ENCODE measurements around the gene PDE11A. TPM values are rescaled to one million over a fixed set of nuclear protein-coding genes. Genes with fewer than 3 reads are reported as not detected.

PDE11A gene
- polyA plus RNA-seq, 1 experiment, result 0.53 TPM

DNA sequence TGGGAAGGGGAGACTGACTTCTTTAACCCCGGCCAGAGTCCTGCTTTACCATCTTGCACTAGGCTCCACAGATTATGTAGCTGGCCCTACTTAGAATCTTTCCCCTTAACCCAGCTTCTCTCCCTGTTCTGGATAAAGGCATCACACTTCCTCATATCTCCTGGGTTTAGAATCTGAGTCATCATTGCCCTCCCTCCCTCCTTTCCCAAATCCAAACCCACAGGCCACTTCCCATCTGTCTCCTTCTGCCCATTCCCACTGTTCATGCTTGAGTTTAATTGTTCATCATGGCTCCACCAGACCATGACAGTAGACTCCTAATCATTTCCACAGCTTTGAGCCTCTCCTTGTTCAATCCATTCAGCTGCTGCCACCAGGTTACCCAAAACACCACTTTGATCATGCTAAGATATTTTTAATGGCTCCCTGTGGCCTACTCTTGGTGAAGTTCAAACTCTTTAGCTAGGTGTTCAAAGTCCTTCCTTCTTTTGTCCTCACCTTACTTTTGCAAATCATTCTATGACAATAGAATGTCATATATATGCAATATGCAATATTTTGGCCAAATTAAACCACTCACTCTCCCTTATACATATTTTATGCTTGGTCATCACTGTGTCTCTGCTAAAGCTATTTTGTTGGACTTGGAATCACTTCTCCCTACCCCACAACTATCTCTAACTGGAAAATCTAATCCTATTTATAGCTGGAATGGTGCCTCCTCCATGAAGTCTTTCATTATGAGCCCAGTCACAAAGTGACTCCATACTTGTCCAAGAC lies 5.5 kb downstream of the PDE11A start:
- TF ChIP-seq, protein P1, sequence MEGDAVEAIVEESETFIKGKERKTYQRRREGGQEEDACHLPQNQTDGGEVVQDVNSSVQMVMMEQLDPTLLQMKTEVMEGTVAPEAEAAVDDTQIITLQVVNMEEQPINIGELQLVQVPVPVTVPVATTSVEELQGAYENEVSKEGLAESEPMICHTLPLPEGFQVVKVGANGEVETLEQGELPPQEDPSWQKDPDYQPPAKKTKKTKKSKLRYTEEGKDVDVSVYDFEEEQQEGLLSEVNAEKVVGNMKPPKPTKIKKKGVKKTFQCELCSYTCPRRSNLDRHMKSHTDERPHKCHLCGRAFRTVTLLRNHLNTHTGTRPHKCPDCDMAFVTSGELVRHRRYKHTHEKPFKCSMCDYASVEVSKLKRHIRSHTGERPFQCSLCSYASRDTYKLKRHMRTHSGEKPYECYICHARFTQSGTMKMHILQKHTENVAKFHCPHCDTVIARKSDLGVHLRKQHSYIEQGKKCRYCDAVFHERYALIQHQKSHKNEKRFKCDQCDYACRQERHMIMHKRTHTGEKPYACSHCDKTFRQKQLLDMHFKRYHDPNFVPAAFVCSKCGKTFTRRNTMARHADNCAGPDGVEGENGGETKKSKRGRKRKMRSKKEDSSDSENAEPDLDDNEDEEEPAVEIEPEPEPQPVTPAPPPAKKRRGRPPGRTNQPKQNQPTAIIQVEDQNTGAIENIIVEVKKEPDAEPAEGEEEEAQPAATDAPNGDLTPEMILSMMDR (IDR thresholded peaks at IDR 0.05; ENCODE audit: insufficient read depth, low read depth, low read length), result no peak
- Histone ChIP-seq H3K4me3 (ENCODE audit: low read depth, low read length) (no peak overlapping the region), H3K36me3 (ENCODE audit: control insufficient read depth, insufficient read depth, low read length) (no peaks in the 10 kb centered on the region), H3K27me3 (ENCODE audit: control insufficient read depth, insufficient read depth, low read length) (no peaks in the 10 kb centered on the region)
- DNase-seq (ENCODE audit: low read depth), result no peak
- ChIA-PET POLR2A (no interaction called here), CTCF (interaction anchor here (1.0 to 1.8 kb wide), 4 partner anchors 8 to 83 kb away, joined by 3 to 9 read pairs (median 4); no protein-coding TSS in a partner anchor)

DNA sequence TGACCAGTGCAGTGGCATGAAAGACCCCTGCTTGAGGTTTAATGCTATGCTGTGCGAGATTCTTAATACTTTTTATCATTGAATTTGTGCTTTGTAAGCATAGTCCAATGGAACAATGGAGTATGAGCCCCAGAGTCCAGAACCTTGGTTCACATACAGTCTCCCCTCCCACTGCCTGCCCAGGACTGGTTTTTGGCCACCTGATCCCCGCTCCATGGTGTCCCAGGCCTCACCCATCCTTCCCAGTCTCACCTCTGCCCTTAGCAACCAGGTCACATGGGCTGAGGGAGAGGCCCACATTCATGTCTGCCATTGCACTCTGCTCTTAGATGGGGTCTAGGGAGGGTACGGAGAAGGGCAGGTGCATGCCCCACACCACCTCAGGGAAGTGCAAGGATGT lies 6.3 kb downstream of the PDE11A start:
- CTCF ChIA-PET, result interaction anchor here (1.0 to 1.8 kb wide), 3 partner anchors 8 to 83 kb away, joined by 3 to 9 read pairs (median 3); no protein-coding TSS in a partner anchor

DNA sequence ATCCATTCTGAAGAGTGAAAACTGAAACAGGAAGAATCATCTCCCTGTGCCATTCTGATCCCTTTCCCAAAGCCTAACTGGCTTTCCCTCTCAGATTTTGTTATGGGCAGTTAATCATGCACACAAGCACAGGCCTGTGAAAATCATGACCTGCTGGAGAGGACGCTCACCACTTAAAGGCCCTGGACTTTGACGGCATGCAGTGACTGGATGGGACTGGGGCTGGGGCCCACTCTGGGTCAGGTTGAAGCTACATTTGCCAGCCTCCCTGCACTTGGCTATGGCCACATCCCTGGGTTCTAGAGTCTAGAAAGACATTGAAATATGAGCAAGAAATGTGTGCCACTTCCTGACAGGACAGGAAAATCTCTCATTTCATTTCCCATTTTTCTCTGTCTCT lies 12.9 kb downstream of the PDE11A start:
- Histone ChIP-seq H3K36me3 (ENCODE audit: control insufficient read depth, insufficient read depth, low read length) (no peaks in the 10 kb centered on the region), H3K27me3 (ENCODE audit: control insufficient read depth, insufficient read depth, low read length) (no peaks in the 10 kb centered on the region), H3K4me3 (ENCODE audit: low read depth, low read length) (no peak overlapping the region)
- ChIA-PET CTCF (interaction anchor here (0.8 kb wide), 1 partner anchor 14 kb away, joined by 3 read pairs; no protein-coding TSS in a partner anchor), POLR2A (no interaction called here)
- no peak for DNase-seq (ENCODE audit: low read depth)
- TF ChIP-seq, protein P1 (IDR thresholded peaks at IDR 0.05; ENCODE audit: insufficient read depth, low read depth, low read length), result no peak

More for the DNA sequence above, 6.3 kb downstream of the PDE11A start:
- POLR2A ChIA-PET, result no interaction called here
- no peak overlapping the region for H3K4me3 ChIP-seq (ENCODE audit: low read depth, low read length)
- no peaks in the 10 kb centered on the region for H3K27me3 ChIP-seq (ENCODE audit: control insufficient read depth, insufficient read depth, low read length)
- TF ChIP-seq, protein P1 (IDR thresholded peaks at IDR 0.05; ENCODE audit: insufficient read depth, low read depth, low read length), result no peak
- no peak for DNase-seq (ENCODE audit: low read depth)
- H3K36me3 ChIP-seq (ENCODE audit: control insufficient read depth, insufficient read depth, low read length), result no peaks in the 10 kb centered on the region

DNA sequence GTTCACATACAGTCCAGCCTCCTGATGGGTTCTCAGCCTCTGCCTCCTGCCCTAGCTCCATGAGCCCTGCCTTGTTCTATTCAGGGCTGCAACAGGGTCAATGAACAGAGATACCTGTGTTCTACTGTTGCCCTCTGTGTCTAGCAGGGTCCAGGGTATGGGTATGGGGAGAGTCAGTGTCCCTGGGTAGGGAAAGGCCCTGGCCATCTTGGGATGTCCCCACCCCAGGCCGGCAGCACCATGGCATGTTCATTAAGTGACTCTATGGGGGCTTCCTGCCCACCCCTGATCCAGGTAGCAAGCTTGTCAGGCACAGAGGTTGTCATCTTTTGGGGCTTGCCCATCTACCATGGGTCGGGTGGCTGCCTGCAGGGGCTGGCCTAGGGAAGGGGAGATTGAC lies 13.5 kb downstream of the PDE11A start:
- TF ChIP-seq, protein P1 (IDR thresholded peaks at IDR 0.05; ENCODE audit: insufficient read depth, low read depth, low read length), result no peak
- Histone ChIP-seq H3K27me3 (ENCODE audit: control insufficient read depth, insufficient read depth, low read length) (no peaks in the 10 kb centered on the region), H3K36me3 (ENCODE audit: control insufficient read depth, insufficient read depth, low read length) (no peaks in the 10 kb centered on the region), H3K4me3 (ENCODE audit: low read depth, low read length) (no peak overlapping the region)
- DNase-seq (ENCODE audit: low read depth), result no peak
- ChIA-PET POLR2A (interaction anchor here (0.6 kb wide), 1 partner anchor 15 kb away, joined by 3 read pairs; no protein-coding TSS in a partner anchor), CTCF (interaction anchor here (0.6 to 0.8 kb wide), 2 partner anchors 8 to 14 kb away, joined by 3 read pairs; no protein-coding TSS in a partner anchor)

DNA sequence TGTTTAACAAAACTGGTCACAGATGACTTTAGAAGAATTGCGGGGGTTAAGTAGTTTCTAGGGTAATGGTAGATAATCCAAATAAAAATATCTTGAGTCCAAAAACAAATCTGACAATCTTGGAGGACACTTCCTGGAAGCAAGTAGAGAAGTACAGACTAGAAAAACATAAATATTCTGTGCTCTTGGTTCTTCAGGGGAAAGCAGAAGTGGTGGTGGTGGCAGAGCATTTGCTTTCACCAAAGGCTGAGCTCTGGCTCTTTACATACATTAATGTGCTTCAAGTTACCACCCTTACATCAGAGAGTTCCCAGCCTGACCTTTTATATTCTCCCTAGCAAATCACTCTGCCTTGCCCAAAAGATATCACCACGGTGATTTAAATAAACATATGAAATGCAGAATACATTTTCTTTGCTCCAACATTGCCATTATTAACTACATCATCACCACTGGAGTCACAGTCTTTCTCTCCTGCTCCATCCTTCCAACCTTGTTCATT lies 15.3 kb downstream of the PDE11A start:
- no peak overlapping the region for H3K4me3 ChIP-seq (ENCODE audit: low read depth, low read length)
- TF ChIP-seq, protein P1 (IDR thresholded peaks at IDR 0.05; ENCODE audit: insufficient read depth, low read depth, low read length), result no peak
- no peaks in the 10 kb centered on the region for H3K27me3 ChIP-seq (ENCODE audit: control insufficient read depth, insufficient read depth, low read length)
- H3K36me3 ChIP-seq (ENCODE audit: control insufficient read depth, insufficient read depth, low read length), result no peaks in the 10 kb centered on the region
- CTCF ChIA-PET, result interaction anchor here (1.1 to 1.8 kb wide), 2 partner anchors 10 to 11 kb away, joined by 4 to 5 read pairs; no protein-coding TSS in a partner anchor
- no peak for DNase-seq (ENCODE audit: low read depth)
- POLR2A ChIA-PET, result no interaction called here

Data from BJ (cell line).